Measurements from ENCODE around the gene F12.

F12 gene

DNA sequence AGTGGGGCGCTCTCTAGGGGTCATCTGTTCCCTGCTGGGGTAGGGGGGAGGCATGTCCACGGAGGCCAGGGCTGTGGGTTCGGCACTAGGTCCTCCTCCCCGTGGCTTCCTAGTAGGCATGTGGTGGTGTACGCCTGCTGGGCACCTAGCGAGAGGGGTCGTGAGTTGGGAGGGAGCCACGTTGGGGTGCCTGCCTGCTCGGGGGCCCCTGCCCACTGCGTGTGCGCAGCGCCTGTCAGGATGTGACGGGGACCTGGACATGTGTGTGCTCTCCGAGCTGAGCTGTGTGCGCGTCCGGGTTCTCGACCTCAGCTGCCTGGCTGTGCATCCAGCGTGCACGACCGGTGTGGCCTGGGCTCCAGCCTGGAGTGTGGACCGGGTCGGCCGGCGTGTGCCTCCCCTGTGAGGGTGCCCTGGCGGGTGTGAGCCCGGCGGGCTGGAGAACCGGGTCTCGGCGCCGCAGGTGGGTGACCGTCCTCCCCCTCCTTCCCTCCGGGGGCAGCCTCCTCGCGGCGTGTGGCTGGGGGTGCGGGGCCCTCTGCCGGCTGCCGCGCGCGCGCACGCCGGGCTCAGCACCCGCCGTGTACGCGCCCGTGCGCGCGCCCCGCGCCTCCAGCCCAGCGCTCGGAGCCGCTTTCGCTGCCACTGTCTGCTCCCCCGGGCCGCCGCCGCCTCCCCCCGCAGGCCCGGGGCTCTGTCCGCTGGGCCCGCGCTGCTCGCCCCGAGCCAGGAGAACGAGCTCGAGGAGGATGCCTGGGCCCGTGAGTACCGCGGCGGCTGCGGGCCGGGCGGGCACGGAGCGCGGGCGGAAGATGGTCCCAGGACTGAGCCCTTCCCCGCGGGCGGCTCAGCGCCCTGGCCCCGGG is 37.1 kb upstream of the F12 start, which contains the start of gene PRR7:
Gene PRR7 (plus strand): TSS at position 615 of the 866 bp plus-strand sequence. CDS start 8,254 bp downstream, outside the sequence.
- DNase-seq (ENCODE audit: low read depth in 3 of 3) = peak in 2 of 3 donors; percentile 43 to 70

DNA sequence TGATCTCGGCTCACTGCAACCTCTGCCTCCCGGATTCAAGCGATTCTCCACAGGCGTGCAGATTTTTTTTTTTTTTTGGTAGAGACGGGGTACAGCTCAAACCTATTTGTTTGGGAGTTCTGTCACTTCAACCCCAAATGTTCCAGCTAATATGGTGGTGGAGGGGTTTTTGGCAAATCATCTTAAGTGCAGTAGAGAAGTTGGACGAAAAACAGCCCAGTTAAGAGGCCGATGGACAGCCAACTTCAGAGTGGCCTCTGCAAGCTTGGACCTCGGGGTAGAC is 36.5 kb upstream of the F12 start:
- no peak for DNase-seq (ENCODE audit: low read depth in 3 of 3)

DNA sequence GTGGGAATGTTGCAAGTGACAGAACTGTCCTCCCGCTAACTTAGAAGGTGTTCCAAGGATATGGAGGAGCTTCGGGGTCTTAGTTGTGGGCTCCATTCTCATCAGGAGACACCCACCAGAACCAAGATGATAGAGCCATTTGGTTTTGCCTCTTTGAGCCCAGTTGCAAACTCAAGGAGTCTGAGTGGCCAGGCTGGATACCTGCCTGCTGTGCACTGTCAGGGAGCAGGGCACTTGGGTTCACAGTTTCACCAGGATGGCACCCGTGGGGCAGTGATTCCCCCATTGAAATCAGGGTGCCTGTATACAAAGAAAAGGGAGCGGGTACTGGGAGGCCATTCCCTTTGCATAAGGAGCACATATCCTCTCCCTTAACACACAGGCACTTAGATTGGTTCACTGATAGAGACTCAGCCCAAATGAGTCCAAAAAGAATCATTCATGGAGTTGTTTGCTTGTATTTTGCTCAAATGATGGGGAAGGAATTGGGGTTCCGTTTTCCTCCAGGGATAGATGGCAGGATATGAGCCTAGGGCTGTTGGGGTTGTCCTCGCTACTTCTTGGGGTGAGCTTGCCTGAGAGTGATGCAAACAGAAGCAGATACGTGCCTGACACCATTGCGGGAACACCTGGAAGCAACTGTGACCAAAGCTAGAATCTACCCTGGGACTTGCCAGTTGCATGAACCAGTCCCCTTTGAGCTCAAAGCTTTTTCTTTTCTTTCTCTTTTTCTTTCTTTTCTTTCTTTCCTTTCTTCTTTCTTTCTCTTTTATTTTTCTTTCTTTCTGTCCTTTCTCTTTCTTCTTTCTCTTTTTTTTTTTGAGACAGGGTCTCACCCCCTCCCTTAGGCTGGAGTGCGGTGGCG is 35.9 kb upstream of the F12 start:
- no peak for DNase-seq (ENCODE audit: low read depth in 3 of 3)

DNA sequence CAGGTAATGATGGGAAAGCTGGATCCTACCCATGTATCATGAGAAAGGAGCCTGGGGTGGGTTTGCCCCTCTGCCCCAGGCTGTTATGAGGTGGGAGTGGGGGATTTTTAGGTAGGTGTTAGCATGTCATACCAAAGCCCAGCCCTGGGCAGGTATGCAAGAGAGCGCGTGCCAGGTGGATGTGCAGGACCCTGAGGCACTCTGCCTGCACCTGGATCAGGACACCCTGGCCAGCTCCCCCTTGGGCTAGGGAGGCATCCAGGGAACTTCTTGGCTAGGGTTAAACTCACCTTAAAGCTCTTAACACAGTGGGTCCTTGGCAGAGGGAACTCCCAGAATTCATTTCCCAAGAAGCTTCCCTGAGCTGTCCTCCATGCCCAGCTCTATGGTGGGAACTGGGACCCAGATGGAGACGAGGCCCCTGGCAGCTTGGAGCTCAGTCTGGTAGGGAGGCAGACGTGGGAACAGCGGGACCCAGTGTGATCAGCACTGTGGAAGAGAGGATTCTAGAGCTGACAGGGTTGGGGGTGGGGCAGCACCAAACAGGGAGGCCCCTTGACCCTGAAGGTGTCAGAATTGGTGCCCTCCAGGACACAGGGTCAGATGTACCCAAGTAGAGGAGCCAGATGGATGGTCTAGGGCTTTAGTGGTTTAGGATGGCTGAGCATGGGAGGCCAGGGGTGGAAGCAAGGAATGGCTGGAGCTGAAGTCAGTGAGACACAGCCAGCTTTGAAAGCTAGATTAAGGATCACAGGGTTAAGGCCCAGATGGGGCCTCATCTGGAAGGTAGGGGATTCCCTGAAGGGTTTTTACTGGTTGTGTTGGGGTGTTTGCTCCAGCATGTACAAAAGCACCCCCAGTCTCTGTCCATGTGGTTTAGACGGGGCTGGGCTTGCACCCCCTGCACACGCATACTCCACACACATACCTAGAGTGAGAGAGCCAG is 35.0 kb upstream of the F12 start:
- no peak for DNase-seq (ENCODE audit: low read depth in 3 of 3)

DNA sequence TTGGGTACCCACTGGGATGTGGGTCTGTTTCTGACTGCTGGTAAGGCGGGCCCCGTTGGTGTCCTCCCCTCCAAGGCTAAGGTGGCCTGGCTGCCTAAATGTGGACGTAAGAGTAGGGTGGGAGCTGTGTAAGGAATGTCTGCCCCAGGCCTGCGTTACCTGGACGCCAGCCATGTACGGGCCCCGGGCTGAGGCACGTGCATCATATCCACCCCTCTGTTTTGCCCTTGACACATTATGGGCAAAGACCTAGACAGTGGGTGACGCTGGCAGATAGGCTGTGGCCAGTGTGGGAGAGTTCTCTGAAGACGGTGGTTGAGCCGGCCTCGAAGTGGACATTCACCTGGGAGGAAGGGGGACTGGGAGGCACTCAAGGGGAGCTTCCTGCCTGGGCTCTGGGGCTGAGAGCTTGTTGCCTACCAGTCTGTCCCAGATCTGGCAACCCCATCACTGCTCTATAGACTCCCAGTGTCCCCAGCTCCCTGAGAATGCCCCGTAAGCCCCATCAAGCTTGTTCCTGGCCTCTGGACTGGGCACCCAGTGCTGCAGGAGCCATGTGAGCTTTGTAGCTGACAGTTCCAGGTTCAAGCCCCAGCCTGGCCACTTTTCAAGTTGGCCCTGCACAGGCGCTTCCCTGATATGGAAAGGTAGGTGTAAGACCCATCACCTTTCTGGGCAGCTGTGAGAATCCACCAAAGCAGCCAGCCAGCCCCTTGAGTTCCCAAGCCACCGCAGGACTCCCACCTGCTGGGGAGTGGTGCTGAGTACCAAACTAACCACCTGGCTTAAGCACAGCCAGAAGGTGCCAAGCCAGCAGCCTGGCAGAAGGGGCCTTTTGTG is 34.0 kb upstream of the F12 start:
- DNase-seq (ENCODE audit: low read depth in 3 of 3) = no peak

DNA sequence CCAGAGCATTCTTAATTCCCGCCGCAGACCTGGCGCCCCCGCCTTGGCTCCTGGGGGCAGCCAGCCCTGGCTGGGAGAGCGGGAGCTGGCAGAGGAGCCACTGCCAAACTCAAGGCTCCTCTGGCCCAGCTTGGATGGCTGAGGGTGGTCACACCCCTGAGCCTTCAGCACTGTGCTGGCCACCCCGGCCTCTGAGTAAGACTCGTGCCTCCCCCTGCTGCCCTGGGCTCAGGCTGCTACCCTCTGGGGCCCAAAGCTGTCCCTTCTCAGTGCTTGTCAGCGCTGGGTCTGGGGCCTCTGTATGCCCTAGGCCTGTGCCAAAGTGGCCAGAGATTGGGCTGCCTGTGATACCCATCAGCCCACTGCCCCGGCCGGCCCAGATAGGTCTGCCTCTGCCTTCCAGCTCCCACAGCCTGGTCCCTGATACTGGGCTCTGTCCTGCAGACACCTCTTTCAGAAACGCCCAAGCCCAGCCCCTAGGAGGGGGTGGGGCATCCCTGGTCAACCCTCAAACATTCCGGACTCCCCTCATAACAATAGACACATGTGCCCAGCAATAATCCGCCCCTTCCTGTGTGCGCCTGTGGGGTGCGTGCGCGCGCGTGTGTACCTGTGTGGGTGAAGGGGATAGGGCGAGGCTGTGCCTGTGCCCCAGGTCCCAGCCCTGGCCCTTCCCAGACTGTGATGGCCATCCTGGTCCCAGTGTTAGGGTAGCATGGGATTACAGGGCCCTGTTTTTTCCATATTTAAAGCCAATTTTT is 32.9 kb upstream of the F12 start:
- DNase-seq (ENCODE audit: low read depth in 3 of 3) = no peak

DNA sequence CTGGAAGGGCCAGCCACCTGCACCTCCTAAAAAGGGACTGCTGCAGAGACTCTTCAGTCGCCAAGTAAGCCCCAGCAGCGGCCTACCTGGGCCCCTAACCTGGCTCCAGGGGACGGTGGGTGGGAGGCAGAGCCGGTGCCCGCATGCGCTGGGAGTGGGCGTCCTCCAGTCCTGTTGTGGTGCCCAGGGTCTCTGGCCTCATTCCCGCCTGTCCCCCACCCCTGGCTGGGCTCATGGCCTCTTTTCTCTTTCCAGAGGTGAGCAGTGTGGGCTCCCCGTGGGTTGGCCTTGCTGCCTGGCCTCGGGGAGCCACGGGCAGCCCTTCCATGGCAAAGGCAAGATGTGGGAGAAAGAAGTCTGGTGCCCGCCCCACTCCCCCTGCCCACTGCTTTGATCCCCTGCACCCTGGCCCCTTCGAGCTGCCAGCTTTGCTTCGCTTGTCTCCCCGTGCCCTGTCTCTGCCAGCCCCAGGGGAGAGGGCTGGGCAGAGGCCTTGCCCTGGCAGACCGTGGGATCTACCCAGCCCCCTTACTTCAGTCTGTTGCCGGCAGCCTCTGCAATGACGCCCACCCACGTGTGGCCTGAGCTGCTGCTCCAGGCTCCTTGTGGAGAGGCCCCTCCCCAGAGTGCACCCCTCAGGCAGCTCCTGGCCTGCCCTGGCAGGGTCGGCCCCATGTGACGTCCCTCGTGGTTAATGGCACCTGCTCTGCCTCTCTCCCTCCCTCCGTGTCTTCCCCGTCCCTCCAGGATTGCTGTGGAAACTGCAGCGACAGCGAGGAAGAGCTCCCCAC is 31.8 kb upstream of the F12 start:
- no peak for DNase-seq (ENCODE audit: low read depth in 3 of 3)

DNA sequence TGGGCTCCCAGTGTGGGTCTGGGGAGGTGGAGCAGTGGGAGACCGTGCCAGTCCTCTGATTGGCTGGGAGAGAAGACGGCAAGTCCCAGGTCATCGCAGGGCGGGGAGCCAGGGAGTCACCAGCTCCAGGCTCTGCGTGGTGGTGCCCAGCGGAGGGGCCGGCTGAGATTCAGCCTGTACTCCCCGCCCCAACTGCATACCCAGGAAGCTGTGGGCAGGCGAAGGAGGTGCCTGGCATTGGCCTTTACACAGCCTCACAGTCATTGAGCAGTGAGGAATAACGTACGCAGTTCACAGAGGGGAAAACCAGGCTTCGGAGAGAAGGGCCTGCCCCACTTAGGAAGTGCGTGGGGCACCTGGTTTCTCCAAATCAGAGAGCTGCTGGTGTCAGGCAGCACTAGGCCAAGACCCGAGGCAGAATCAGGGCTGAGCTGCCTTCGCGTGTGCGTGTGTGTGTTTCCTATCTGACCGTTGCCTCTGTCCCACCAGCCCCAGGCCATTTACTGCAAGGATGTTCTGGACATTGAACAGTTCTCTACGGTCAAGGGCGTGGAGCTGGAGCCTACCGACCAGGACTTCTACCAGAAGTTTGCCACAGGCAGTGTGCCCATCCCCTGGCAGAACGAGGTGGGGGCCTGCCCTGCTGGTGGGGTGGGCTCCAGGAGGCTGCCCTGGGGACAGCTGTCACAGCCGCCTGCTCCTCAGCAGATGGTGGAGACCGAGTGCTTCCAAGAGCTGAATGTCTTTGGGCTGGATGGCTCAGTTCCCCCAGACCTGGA is 31.0 kb upstream of the F12 start:
- no peak for DNase-seq (ENCODE audit: low read depth in 3 of 3)

DNA sequence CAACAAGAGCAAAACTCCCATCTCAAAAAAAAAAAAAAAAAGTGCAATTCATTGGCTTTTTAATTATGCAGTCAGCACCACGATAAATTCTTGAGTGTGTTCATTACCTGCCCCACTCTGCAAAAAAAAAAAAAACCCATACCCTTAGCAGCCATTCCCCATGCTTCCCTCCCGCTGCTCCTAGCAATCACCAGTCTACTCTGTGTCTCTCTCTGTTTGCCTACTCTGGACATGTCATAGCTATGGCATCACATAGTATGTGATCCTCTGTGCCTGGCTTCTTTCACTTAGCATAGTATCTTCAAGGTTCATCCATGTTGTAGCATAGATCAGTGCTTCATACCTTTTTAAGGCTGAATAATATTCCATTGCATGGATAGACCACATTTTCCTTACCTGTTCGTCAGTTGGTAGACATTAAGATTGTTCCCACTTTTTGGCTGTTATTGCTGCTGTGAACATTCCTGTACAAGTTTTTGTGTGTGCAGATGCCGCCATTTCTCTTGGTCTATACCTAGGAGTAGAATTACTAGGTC is 30.2 kb upstream of the F12 start:
- no peak for DNase-seq (ENCODE audit: low read depth in 3 of 3)

DNA sequence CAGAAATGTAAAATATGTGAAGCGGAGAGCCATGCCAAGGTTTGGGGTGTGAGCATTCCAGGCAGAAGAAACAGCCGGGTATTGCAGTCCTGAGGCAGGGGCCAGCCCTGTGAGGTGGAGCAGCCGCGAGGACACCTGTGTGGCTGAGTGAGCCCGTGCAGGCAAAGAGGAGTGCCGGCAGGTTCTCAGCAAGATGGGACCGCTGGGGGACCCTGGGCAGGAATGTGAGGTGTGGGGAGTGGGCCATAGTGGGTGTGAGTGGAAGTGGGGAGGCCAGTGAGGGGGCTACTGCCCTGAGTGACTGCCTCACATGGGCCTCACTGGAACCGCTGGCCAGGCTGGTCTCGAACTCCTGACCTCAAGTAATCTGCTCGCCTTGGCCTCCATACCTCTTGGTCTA is 29.1 kb upstream of the F12 start:
- no peak for DNase-seq (ENCODE audit: low read depth in 3 of 3)

DNA sequence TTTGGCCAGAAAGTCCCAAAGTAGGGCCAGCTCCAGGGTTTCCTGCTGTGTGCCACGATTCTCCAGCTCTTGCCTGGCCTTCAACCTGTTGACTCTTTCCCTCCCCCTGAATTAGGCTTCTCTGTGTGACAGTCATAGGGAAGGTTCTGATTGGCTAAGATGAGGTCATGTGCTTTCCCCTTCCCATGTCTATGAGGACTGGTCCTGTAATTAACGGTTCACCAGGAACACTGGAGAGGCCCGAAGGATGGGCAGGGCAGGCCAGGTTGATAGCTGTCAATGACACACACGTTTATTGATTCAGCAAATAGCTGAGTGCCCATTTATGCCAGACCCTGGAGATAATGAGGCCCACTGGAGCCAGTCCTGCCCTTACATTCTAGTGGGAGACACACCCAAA is 28.3 kb upstream of the F12 start:
- no peak for DNase-seq (ENCODE audit: low read depth in 3 of 3)

DNA sequence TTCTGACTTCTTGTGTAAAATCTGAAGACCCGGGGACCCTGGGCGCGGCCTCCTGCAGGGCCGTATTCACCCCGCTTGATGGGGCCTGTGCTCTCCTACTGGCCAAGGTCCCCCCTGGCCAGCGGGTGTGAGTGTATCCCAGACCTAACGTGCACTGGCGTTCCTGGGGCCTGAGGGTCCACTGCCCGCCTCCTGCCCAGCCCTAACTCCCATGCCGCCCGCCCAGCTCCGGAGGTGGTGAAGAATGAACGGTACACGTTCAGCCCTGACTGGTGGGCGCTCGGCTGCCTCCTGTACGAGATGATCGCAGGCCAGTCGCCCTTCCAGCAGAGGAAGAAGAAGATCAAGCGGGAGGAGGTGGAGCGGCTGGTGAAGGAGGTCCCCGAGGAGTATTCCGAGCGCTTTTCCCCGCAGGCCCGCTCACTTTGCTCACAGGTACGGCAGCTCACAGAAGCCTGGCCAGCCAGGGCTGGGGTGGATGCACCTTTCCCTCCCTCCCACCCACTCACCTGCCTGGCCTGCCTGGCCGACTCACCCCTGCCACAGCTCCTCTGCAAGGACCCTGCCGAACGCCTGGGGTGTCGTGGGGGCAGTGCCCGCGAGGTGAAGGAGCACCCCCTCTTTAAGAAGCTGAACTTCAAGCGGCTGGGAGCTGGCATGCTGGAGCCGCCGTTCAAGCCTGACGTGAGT is 26.6 kb upstream of the F12 start:
- DNase-seq (ENCODE audit: low read depth in 3 of 3) = no peak

DNA sequence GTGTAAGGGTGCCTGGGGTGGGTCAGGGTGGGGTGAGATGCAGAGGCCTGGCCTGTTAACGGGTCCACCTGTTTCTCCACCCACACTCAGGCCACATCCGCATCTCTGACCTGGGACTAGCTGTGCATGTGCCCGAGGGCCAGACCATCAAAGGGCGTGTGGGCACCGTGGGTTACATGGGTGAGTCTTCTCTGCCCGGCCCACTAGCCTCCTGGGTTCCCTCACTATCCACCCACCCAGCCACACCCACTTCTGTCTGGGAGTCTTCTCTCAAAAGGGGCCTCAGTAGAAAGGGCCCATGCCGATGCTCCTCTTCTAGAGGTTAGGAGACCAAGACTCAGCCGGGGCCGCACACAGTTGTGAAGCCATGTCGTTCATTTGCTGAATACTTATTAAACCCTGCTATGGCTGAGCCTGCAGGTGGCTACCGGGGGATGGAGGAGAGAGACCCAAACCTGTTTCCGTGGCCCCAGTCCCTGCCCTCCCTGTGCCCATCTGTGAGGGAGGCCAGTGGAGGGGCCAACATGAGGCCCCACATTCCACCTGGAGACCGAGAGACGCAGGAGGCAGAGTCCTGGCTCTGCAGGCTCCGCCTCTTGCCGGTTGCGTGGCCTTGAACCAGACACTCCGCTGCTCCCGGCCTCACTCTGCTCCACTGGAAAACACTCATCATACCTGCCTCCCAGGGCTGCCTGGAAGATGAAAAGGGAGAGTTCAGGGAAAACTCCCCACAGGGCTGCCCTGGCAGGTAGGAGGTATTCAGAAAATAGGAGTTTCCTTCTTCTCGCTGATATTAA is 25.8 kb upstream of the F12 start:
- DNase-seq (ENCODE audit: low read depth in 3 of 3) = no peak

DNA sequence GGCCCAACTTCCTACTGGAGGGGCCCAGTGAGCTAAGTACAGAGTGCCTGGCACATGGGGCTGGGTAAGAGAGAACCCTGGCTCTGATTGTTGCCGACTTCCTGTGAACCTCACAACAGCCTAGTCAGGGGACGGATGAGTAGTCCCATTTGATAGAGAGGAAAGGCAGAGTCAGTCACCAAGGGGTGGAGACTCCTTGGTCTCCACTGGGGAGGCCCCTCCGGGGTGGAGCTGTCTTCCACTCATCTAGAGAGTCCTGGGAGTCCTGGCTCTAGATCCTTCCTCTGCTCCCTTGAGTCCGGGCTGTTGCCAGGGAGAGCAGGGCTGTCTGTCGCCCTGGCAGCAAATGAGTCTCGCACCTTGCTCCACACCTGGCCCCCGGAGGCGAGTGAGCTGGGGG is 25.1 kb upstream of the F12 start:
- peak in 1 of 3 donors; percentile 64 for DNase-seq (ENCODE audit: low read depth in 3 of 3)

DNA sequence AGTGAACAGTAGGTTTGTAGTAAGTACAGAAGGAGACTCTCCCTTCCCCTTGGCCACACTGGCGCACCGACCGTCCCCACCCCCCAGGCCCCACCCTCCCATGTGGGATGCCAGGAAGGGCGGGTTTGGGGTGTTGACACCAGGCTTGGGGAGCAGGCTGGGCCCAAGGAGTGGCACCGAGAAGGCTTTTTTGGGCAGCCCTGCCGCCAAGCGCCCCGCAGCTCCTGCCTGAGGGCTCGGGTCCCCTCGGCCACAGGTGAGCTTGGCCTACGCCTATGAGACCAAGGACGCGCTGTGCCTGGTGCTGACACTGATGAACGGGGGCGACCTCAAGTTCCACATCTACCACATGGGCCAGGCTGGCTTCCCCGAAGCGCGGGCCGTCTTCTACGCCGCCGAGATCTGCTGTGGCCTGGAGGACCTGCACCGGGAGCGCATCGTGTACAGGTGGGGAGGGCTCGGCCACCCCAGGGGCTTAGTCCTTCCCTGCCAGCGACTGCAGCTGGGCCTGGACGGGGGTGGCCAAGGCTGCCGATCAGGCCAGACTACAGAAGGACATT is 24.4 kb upstream of the F12 start:
- no peak for DNase-seq (ENCODE audit: low read depth in 3 of 3)

DNA sequence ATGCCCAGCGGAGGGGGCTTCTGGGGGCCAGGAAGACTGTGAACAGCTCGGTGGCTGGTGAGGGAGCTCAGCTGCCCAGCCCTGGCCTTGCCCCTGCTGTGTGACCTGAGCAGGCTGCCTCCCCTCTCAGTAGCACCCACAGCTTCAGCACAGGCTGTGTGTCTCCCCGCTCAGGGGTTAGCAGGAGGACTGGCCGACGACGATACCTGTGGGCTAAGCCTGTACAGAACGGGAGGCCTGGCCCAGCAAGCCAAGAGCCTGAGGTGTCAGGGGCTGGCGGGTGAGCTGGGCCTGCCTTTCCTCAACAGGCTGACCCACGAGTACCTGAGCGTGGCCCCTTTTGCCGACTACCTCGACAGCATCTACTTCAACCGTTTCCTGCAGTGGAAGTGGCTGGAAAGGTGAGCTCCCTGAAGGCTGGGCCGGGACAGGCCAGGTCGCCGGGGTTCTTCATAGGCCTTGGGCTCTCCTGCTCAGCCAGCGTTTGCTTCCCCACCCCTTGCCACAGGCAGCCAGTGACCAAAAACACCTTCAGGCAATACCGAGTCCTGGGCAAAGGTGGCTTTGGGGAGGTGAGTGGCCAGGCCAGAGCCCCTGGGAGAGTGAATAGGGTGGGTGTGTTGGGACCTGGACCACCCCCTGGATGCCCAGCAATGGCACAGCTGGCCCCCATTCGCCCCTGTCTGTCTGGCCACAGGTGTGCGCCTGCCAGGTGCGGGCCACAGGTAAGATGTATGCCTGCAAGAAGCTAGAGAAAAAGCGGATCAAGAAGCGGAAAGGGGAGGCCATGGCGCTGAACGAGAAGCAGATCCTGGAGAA is 23.7 kb upstream of the F12 start:
- no peak for DNase-seq (ENCODE audit: low read depth in 3 of 3)

Data from stimulated activated CD4-positive, alpha-beta T cell treated with anti-CD3 and anti-CD28 coated beads, TNF-alpha, amount 100 ng/mL, for 48 hours (primary cell).